ENCODE results near the gene RASSF10. TPM values are rescaled to one million over a fixed set of nuclear protein-coding genes. Genes with fewer than 3 reads are reported as not detected.
A peak's percentile ranks its signal among the peaks of the same experiment; 100 is the strongest.

RASSF10 gene
- polyA plus RNA-seq, 1 of the 3 experiments (the other 2 are of a cell fraction) = not detected

GRCh38 chr11:13029872-13030271 lies 20.8 kb downstream of the RASSF10 start:
- H3K79me2 ChIP-seq (ENCODE audit: insufficient read depth) = no peaks in the 10 kb centered on the region
- no peak overlapping the region for H3K9ac ChIP-seq
- POLR2A ChIA-PET = no interaction called here
- no peak for DNase-seq
- TF ChIP-seq RXRA (IDR thresholded peaks at IDR 0.05; ENCODE audit: borderline replicate concordance, low read depth) = no peak
- TF ChIP-seq EP300 (IDR thresholded peaks at IDR 0.05; ENCODE audit: borderline replicate concordance in 1 of 2, low read depth in 1 of 2, low read length in 1 of 2) = no peak
- peaks cover 0 to 8% of the 10 kb centered on the region in 2 experiments; a peak in 2 of 4 replicates for H3K4me1 ChIP-seq (ENCODE audit: control insufficient read depth in 1 of 2, insufficient read depth in 2 of 2, low read depth in 1 of 2, low read length in 1 of 2)
- no peak overlapping the region for H2AFZ ChIP-seq (ENCODE audit: low read depth)
- H4K20me1 ChIP-seq (ENCODE audit: insufficient read depth) = no peaks in the 10 kb centered on the region
- 50% methylated on average over 3 of the region's 3 CpGs for WGBS (ENCODE audit: low lambda C conversion rate)
- H3K9me3 ChIP-seq = no peaks in the 10 kb centered on the region
- no peaks in the 10 kb centered on the region for H3F3A ChIP-seq (replicated peaks; ENCODE audit: insufficient read depth)
- no peak overlapping the region for H3K4me2 ChIP-seq
- H3K27ac ChIP-seq (ENCODE audit: low read depth in 2 of 2, low read length in 1 of 2) = no peak overlapping the region
- no peaks in the 10 kb centered on the region for H3K9me2 ChIP-seq
- H3K27me3 ChIP-seq (ENCODE audit: insufficient read depth) = peaks cover 13% of the 10 kb centered on the region; the same call in 1 of the 2 replicates
- no peak overlapping the region for H3K4me3 ChIP-seq (ENCODE audit: low read depth in 2 of 2, low read length in 1 of 2)
- CTCF ChIA-PET = interaction anchor here (0.7 kb wide), 1 partner anchor 68 kb away, joined by 3 read pairs; no protein-coding TSS in a partner anchor
- H3K36me3 ChIP-seq (replicated peaks in 1 of 2; ENCODE audit: control insufficient read depth in 1 of 2, insufficient read depth in 2 of 2, low read length in 1 of 2) = no peaks in the 10 kb centered on the region

- peak; percentile 20 for DNase-seq
- H4K20me1 ChIP-seq (ENCODE audit: insufficient read depth) = no peaks in the 10 kb centered on the region
- no peak overlapping the region for H3K9ac ChIP-seq
- peaks cover 0 to 8% of the 10 kb centered on the region in 2 experiments; a peak in 2 of 4 replicates for H3K4me1 ChIP-seq (ENCODE audit: control insufficient read depth in 1 of 2, insufficient read depth in 2 of 2, low read depth in 1 of 2, low read length in 1 of 2)
- H3K4me2 ChIP-seq = no peak overlapping the region
- H3K9me3 ChIP-seq = no peaks in the 10 kb centered on the region
- no peaks in the 10 kb centered on the region for H3F3A ChIP-seq (replicated peaks; ENCODE audit: insufficient read depth)
- no peaks in the 10 kb centered on the region for H3K79me2 ChIP-seq (ENCODE audit: insufficient read depth)
- ChIA-PET CTCF (interaction anchor here (1.1 kb wide), 1 partner anchor 8 kb away, joined by 4 read pairs; no protein-coding TSS in a partner anchor), POLR2A (no interaction called here)
- TF ChIP-seq ZBTB33 (IDR thresholded peaks at IDR 0.05; ENCODE audit: borderline replicate concordance, low read depth) (no peak), EP300 (IDR thresholded peaks at IDR 0.05; ENCODE audit: borderline replicate concordance in 1 of 2, low read depth in 1 of 2, low read length in 1 of 2) (no peak), USF2 (IDR thresholded peaks at IDR 0.05; ENCODE audit: borderline replicate concordance, low read depth, low read length) (no peak), RFX5 (IDR thresholded peaks at IDR 0.05; ENCODE audit: low read length) (no peak), NRF1 (IDR thresholded peaks at IDR 0.05; ENCODE audit: low read depth, low read length) (no peak), MAX (IDR thresholded peaks at IDR 0.05; ENCODE audit: low read depth) (no peak), IRF3 (IDR thresholded peaks at IDR 0.05; ENCODE audit: low read depth, low read length) (no peak), RCOR1 (IDR thresholded peaks at IDR 0.05; ENCODE audit: low read length) (no peak; the same call in 1 of the 2 replicates), NFIC (IDR thresholded peaks at IDR 0.05; ENCODE audit: borderline replicate concordance) (no peak), CTCF (IDR thresholded peaks at IDR 0.05) (no peak), MEF2A (IDR thresholded peaks at IDR 0.05; ENCODE audit: borderline replicate concordance, low read depth) (no peak), FOSL2 (IDR thresholded peaks at IDR 0.05; ENCODE audit: borderline replicate concordance, low read depth) (no peak), MXI1 (IDR thresholded peaks at IDR 0.05; ENCODE audit: low read depth, low read length) (no peak), GATA2 (CRISPR knock-in tag; IDR thresholded peaks at IDR 0.05) (no peak), RAD21 (IDR thresholded peaks at IDR 0.05; ENCODE audit: low read length) (no peak)
- peaks cover 16% of the 10 kb centered on the region; the same call in 1 of the 2 replicates for H3K27me3 ChIP-seq (ENCODE audit: insufficient read depth)
- no peak overlapping the region for H3K27ac ChIP-seq (ENCODE audit: low read depth in 2 of 2, low read length in 1 of 2)
- no peak overlapping the region for H2AFZ ChIP-seq (ENCODE audit: low read depth)
- no peak overlapping the region for H3K4me3 ChIP-seq (ENCODE audit: low read depth in 2 of 2, low read length in 1 of 2)
- H3K9me2 ChIP-seq = no peaks in the 10 kb centered on the region
- no peaks in the 10 kb centered on the region for H3K36me3 ChIP-seq (replicated peaks in 1 of 2; ENCODE audit: control insufficient read depth in 1 of 2, insufficient read depth in 2 of 2, low read length in 1 of 2)
- 42% methylated on average over 3 of the region's 3 CpGs for WGBS (ENCODE audit: low lambda C conversion rate)
These were observed 21.7 kb downstream of the RASSF10 start for GRCh38 chr11:13030857-13031256.

Measured in SK-N-SH (cell line).